RWPE2 (cell line): Measurements from ENCODE around the gene CAP1.
"Not testable (repeated sequence)": the region's sequence is repeated elsewhere in the genome, so short reads cannot be mapped to it uniquely, and the experiment has no call there.

Experiments
- ATAC-seq: fragments of 200-7000 bp; cut with Tn5 transposase; 3 replicates; pipeline ENCODE4 v1.9.1; 2021; ENCODE audit warnings: low read depth
- DNase-seq: peaks from one replicate; pipeline ENCODE4 v3.0.0-alpha.2; 2020; ENCODE audit warnings: low spot score
- H3K27ac ChIP-seq: fragments of 450-650 bp; 2 replicates; pipeline ENCODE4 v1.5.1; 2017; ENCODE audit warnings: mild to moderate bottlenecking; ENCODE audit not compliant: poor library complexity, severe bottlenecking
- H3K27me3 ChIP-seq: fragments of 250-450 bp; sonication (Bioruptor Pico); 2 replicates; pipeline ENCODE4 v1.5.1; 2021; ENCODE audit warnings: mild to moderate bottlenecking, moderate library complexity; ENCODE audit not compliant: insufficient read depth, poor library complexity, severe bottlenecking
- H3K36me3 ChIP-seq: fragments of 250-450 bp; sonication (Bioruptor Pico); 2 replicates; pipeline ENCODE4 v1.5.1; 2020; ENCODE audit warnings: low read depth, mild to moderate bottlenecking, moderate library complexity
- H3K4me1 ChIP-seq: fragments of 250-450 bp; sonication (Bioruptor Pico); 2 replicates; pipeline ENCODE4 v1.5.1; 2021; ENCODE audit warnings: mild to moderate bottlenecking, moderate library complexity; ENCODE audit not compliant: insufficient read depth, poor library complexity, severe bottlenecking
- H3K4me3 ChIP-seq: fragments of 250-450 bp; sonication (Bioruptor Pico); 2 replicates; pipeline ENCODE4 v1.5.1; 2021; ENCODE audit warnings: mild to moderate bottlenecking, moderate library complexity; ENCODE audit not compliant: severe bottlenecking
- H3K9me3 ChIP-seq: fragments of 250-450 bp; sonication (Bioruptor Pico); 2 replicates; pipeline ENCODE4 v1.5.1; 2021; ENCODE audit warnings: mild to moderate bottlenecking, moderate library complexity; ENCODE audit not compliant: severe bottlenecking
- CTCF ChIP-seq: fragments of 450-650 bp; IDR thresholded peaks from one replicate; pipeline ENCODE4 v1.5.1; 2017; ENCODE audit warnings: mild to moderate bottlenecking, moderate library complexity; ENCODE audit not compliant: poor library complexity, severe bottlenecking

The CAP1 gene

DNA sequence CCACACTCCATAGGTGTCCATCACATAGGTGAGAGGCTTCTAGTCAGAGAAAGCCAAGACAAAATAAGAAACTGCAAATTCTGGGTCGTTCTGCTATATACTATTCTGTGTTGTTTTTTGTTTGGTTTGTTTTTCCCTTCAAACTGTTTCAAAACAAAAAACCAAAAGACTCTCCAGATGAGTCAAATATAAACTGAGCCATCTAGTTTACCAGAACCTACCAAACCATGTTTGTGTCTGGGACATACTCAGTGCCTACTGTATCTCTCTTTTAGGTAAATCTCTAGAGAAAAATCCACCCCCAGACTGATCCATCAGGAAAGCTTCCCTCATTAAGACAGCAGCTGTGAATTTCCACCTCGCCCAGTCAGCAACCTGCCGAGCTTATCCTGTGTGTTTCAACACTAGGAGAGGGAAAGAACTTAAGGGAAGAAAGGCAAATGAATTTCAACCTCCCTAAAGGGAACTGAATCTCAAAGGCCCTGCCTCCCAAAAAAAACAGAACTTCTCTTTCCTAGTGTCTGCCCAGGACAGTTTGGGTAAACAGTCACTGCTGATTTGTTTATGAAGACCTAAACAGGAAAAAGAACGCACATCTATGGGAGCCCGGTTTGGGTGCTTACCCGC, 39.4 kb downstream of the CAP1 start:
- no peak overlapping the region for H3K4me3 ChIP-seq
- peaks cover 13% of the 10 kb centered on the region for H3K4me1 ChIP-seq
- H3K36me3 ChIP-seq: peaks cover 78% of the 10 kb centered on the region
- H3K27ac ChIP-seq: no peak overlapping the region
- H3K9me3 ChIP-seq: no peaks in the 10 kb centered on the region
- TF ChIP-seq CTCF: no peak
- H3K27me3 ChIP-seq: no peaks in the 10 kb centered on the region
- no peak for DNase-seq
- ATAC-seq: no peak

GRCh38 chr1:40081871-40082270, 41.3 kb downstream of the CAP1 start:
- peaks cover 69% of the 10 kb centered on the region for H3K36me3 ChIP-seq
- H3K9me3 ChIP-seq: no peaks in the 10 kb centered on the region
- no peak for ATAC-seq
- TF ChIP-seq CTCF: no peak
- peaks cover 5% of the 10 kb centered on the region for H3K4me1 ChIP-seq
- H3K27me3 ChIP-seq: no peaks in the 10 kb centered on the region
- no peak for DNase-seq
- H3K4me3 ChIP-seq: no peak overlapping the region
- H3K27ac ChIP-seq: no peak overlapping the region

DNA sequence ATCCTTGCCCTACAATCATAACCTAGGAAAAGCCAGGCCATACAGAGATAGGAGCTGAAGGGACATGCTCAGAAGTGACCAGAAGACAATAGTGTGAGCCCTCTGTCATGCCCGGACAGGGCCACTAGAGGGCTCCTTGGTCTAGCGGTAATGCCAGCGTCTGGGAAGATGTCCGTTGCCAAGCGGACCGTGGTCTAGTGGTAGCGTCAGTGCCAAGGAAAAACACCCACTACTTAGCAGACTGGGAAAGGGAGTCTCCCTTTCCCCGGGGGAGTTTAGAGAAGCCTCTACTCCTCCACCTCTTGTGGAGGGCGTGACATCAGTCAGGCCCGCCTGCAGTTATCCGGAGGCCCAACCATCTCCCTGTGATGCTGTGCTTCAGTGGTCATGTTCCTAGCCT, 44.2 kb downstream of the CAP1 start:
- DNase-seq, H3K27me3 ChIP-seq, ATAC-seq, H3K4me3 ChIP-seq, H3K4me1 ChIP-seq, H3K9me3 ChIP-seq, H3K27ac ChIP-seq: not testable (repeated sequence)
- H3K36me3 ChIP-seq: peaks cover 71% of the 10 kb centered on the region
- TF ChIP-seq CTCF: peak; percentile 87

DNA sequence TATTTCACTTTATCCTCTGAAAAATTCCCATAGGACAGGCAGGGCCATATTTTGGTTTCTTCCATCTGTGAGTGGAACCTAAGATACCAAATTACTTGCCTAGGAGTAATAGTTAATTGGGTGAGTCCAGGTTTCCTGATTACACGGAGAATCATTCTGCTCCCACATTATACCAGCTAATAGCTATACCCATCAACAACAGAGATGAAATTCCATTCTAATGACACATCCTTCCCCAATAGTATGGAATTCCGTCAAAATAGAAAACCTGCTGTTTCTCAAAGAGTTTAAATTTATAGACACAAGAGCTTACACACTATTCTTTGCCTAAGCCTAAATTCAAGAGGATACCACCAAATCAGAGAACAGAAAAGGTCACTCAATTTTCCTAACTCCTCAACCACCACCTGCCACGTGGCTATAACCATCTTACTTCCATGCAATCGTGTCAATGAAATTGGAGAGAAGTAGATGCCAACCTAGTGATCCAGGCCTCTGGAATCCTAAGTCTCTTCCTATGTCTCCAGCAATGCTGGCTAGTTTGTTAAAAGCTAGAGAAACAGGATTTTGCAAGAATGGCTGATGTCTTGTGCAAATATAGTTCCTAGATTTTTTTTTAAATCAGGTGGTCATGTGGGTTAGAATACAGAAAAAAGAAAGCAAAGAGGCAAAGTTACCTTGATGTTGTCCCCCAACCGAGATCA, 50.3 kb downstream of the CAP1 start:
- Histone ChIP-seq H3K9me3 (no peaks in the 10 kb centered on the region), H3K4me1 (no peaks in the 10 kb centered on the region), H3K36me3 (peaks cover 42% of the 10 kb centered on the region), H3K4me3 (no peak overlapping the region), H3K27me3 (no peaks in the 10 kb centered on the region), H3K27ac (no peak overlapping the region)
- no peak for TF ChIP-seq CTCF
- no peak for DNase-seq
- ATAC-seq: no peak

GRCh38 chr1:40092241-40092640, 51.7 kb downstream of the CAP1 start:
- DNase-seq: no peak
- Histone ChIP-seq H3K9me3 (no peaks in the 10 kb centered on the region), H3K27ac (no peak overlapping the region), H3K27me3 (no peaks in the 10 kb centered on the region), H3K36me3 (peaks cover 38% of the 10 kb centered on the region), H3K4me1 (peaks cover 7% of the 10 kb centered on the region), H3K4me3 (no peak overlapping the region)
- TF ChIP-seq CTCF: no peak
- no peak for ATAC-seq
